ENCODE results near the gene DNAL1.

DNA sequence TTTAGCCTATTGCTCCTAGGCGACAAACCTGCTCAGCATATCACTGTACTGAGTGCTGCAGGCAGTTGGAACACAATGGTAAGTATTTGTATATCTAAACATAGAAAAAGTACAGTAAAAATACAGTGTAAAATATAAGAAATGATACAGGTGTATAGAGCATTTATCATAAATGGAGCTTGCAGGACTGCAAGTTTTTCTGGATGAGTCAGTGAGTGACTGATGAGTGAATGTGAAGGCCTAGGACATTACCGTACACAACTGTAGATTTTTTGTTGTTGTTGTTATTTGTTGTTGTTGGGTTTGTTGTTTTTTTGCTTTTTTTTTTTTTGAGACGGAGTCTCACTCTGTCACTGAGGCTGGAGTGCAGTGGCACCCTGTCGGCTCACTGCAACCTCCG, 36.0 kb downstream of the DNAL1 start:
- TF ChIP-seq, protein P1, sequence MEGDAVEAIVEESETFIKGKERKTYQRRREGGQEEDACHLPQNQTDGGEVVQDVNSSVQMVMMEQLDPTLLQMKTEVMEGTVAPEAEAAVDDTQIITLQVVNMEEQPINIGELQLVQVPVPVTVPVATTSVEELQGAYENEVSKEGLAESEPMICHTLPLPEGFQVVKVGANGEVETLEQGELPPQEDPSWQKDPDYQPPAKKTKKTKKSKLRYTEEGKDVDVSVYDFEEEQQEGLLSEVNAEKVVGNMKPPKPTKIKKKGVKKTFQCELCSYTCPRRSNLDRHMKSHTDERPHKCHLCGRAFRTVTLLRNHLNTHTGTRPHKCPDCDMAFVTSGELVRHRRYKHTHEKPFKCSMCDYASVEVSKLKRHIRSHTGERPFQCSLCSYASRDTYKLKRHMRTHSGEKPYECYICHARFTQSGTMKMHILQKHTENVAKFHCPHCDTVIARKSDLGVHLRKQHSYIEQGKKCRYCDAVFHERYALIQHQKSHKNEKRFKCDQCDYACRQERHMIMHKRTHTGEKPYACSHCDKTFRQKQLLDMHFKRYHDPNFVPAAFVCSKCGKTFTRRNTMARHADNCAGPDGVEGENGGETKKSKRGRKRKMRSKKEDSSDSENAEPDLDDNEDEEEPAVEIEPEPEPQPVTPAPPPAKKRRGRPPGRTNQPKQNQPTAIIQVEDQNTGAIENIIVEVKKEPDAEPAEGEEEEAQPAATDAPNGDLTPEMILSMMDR (conservative IDR thresholded peaks at IDR 0.05), result no peak
- TF ChIP-seq EZH2 (IDR thresholded peaks at IDR 0.05; ENCODE audit: low read depth), result no peak

Data from PC-9 (cell line).